DND-41 (cell line): ENCODE results near the gene SHC2.

Experiments
- EZH2 ChIP-seq: IDR thresholded peaks from 3 replicates; pipeline ENCODE4 v1.6.1; 2012; ENCODE audit warnings: borderline replicate concordance, low read depth, mild to moderate bottlenecking, moderate library complexity, low read length, inconsistent platforms; ENCODE audit not compliant: severe bottlenecking
- TF ChIP-seq, protein P1 (sequence below): IDR thresholded peaks from 2 replicates; pipeline ENCODE4 v1.5.1; 2012; ENCODE audit warnings: borderline replicate concordance, low read length, moderate library complexity, mild to moderate bottlenecking; ENCODE audit not compliant: poor library complexity, severe bottlenecking; ENCODE audit errors: extremely low read depth

DNA sequence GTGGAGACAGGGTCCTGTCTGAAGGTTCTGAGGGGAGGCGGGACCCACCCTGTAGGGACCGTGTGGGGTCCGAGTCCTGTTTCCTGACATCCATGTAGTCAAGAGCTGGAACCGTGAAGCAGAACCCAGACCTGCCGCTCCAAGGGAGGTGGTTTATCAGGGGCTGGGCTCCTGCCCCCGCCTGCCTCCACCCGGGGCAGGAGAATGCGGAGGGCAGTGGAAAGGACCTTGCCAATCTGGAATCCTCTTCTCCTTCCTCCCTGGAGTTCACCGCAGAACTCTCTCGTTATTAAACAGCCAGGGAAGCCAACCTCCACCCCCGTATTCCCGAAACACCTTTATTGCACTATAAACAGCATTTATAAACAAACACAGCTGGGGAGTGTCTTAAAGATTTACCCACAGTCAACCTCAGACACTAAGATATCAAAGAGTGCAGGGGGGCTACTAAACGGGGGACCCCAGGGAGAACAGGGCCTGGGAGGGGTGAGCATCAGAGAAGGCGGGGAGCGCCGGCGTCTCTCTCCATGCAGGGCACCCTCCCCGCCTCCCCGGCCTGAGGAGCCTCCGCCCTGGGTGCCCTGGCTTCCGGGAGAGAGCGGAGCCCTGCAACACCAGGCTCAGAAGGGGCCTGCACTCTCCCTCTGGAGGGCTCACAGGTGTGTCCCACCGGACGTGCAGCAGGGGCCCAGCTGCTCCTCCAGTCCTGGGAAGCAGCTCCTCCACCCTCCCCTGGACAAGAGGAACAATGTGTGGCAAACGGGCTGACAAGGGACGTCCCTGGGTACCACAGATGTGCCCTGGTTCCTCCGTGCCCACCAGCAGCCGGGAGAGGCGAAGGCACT lies 55.5 kb downstream of the SHC2 start:
- TF ChIP-seq, protein P1, sequence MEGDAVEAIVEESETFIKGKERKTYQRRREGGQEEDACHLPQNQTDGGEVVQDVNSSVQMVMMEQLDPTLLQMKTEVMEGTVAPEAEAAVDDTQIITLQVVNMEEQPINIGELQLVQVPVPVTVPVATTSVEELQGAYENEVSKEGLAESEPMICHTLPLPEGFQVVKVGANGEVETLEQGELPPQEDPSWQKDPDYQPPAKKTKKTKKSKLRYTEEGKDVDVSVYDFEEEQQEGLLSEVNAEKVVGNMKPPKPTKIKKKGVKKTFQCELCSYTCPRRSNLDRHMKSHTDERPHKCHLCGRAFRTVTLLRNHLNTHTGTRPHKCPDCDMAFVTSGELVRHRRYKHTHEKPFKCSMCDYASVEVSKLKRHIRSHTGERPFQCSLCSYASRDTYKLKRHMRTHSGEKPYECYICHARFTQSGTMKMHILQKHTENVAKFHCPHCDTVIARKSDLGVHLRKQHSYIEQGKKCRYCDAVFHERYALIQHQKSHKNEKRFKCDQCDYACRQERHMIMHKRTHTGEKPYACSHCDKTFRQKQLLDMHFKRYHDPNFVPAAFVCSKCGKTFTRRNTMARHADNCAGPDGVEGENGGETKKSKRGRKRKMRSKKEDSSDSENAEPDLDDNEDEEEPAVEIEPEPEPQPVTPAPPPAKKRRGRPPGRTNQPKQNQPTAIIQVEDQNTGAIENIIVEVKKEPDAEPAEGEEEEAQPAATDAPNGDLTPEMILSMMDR: no peak
- no peak for TF ChIP-seq EZH2
